GM23338 (cell line): ENCODE results near the gene STEAP3. TPM values are rescaled to one million over a fixed set of nuclear protein-coding genes. Genes with fewer than 3 reads are reported as not detected.

Experiments
- ATAC-seq: fragments of 200-7000 bp; cut with Tn5 transposase; 3 replicates; pipeline ENCODE4 v1.9.1; 2020
- DNase-seq: peaks from one replicate; pipeline ENCODE4 v3.0.0-alpha.2; 2015; ENCODE audit warnings: low spot score
- H2AFZ ChIP-seq: fragments of 200-600 bp; sonication (generic); 2 replicates; pipeline ENCODE4 v1.8.0; 2016; ENCODE audit warnings: antibody characterized with exemption, mild to moderate bottlenecking, moderate library complexity
- H3F3A ChIP-seq: fragments of 200-600 bp; sonication (generic); replicated peaks from 2 replicates; pipeline ENCODE4 v1.8.0; 2017; ENCODE audit warnings: antibody characterized with exemption, mixed run types, low read depth
- H3K27ac ChIP-seq: fragments of 200-600 bp; sonication (generic); 2 replicates; pipeline ENCODE4 v1.6.1; 2016; ENCODE audit warnings: low read depth
- H3K27me3 ChIP-seq: fragments of 200-600 bp; sonication (generic); 2 replicates; pipeline ENCODE4 v1.8.0; 2016; ENCODE audit warnings: mild to moderate bottlenecking, mixed run types, moderate library complexity; ENCODE audit not compliant: insufficient read depth
- H3K36me3 ChIP-seq: fragments of 200-600 bp; sonication (generic); 2 replicates; pipeline ENCODE4 v1.8.0; 2016; ENCODE audit warnings: mild to moderate bottlenecking; ENCODE audit not compliant: insufficient read depth
- H3K4me1 ChIP-seq: fragments of 200-600 bp; sonication (generic); 2 replicates; pipeline ENCODE4 v1.8.0; 2016; ENCODE audit warnings: mild to moderate bottlenecking, moderate library complexity; ENCODE audit not compliant: insufficient read depth
- H3K4me2 ChIP-seq: fragments of 200-600 bp; sonication (generic); 2 replicates; pipeline ENCODE4 v1.7.1; 2017; ENCODE audit warnings: mixed run types
- H3K4me3 ChIP-seq: fragments of 200-600 bp; sonication (generic); 2 replicates; pipeline ENCODE4 v1.6.1; 2016; ENCODE audit warnings: mixed run types
- H3K79me2 ChIP-seq: fragments of 200-600 bp; sonication (generic); replicated peaks from 2 replicates; pipeline ENCODE4 v1.8.0; 2017; ENCODE audit warnings: mild to moderate bottlenecking; ENCODE audit not compliant: insufficient read depth
- H3K9me2 ChIP-seq: fragments of 200-600 bp; sonication (generic); 2 replicates; pipeline ENCODE4 v1.8.0; 2017; ENCODE audit not compliant: insufficient read depth
- H4K20me1 ChIP-seq: fragments of 200-600 bp; sonication (generic); replicated peaks from 2 replicates; pipeline ENCODE4 v1.8.0; 2017; ENCODE audit warnings: mild to moderate bottlenecking; ENCODE audit not compliant: insufficient read depth
- H3K27ac Mint-ChIP-seq: 2 replicates; pipeline ENCODE4 v1.8.0; 2020; ENCODE audit warnings: inconsistent platforms, mild to moderate bottlenecking, moderate library complexity, mixed read lengths
- H3K27me3 Mint-ChIP-seq: 3 replicates; pipeline ENCODE4 v1.8.0; 2022; ENCODE audit warnings: low read depth, mild to moderate bottlenecking, moderate library complexity, mixed read lengths, inconsistent platforms; ENCODE audit not compliant: insufficient read depth, poor library complexity
- H3K36me3 Mint-ChIP-seq: 3 replicates; pipeline ENCODE4 v1.8.0; 2021; ENCODE audit warnings: low read depth, mild to moderate bottlenecking, inconsistent platforms, moderate library complexity, mixed read lengths
- H3K4me1 Mint-ChIP-seq: 3 replicates; pipeline ENCODE4 v1.8.0; 2020; ENCODE audit warnings: mild to moderate bottlenecking, inconsistent platforms, mixed read lengths
- H3K4me3 Mint-ChIP-seq: 3 replicates; pipeline ENCODE4 v1.8.0; 2021; ENCODE audit warnings: moderate library complexity, mild to moderate bottlenecking, inconsistent platforms, mixed read lengths
- H3K9me3 Mint-ChIP-seq: 3 replicates; pipeline ENCODE4 v1.8.0; 2020; ENCODE audit warnings: moderate library complexity, mild to moderate bottlenecking, inconsistent platforms, mixed read lengths
- CREB1 ChIP-seq: fragments of 250-450 bp; sonication (Bioruptor Pico); IDR thresholded peaks from 2 replicates; pipeline ENCODE4 v1.5.0; 2020; ENCODE audit warnings: low read depth, mild to moderate bottlenecking, moderate library complexity
- EZH2 ChIP-seq: fragments of 200-600 bp; sonication (generic); IDR thresholded peaks from one replicate; pipeline ENCODE4 v1.8.0; 2017; ENCODE audit warnings: antibody characterized with exemption, mild to moderate bottlenecking, low read depth; ENCODE audit not compliant: unreplicated experiment
- EZH2phosphoT487 ChIP-seq: fragments of 200-600 bp; sonication (generic); IDR thresholded peaks from one replicate; pipeline ENCODE4 v1.8.1; 2018; ENCODE audit warnings: antibody characterized with exemption; ENCODE audit not compliant: unreplicated experiment
- JUNB ChIP-seq: IDR thresholded peaks from one replicate; pipeline ENCODE4 v1.6.1; 2016; ENCODE audit warnings: antibody characterized with exemption; ENCODE audit not compliant: unreplicated experiment
- NANOG ChIP-seq: IDR thresholded peaks from 2 replicates; pipeline ENCODE4 v1.6.1; 2016; ENCODE audit warnings: antibody characterized with exemption, borderline replicate concordance
- POLR2AphosphoS5 ChIP-seq: IDR thresholded peaks from 2 replicates; pipeline ENCODE4 v1.6.1; 2016; ENCODE audit warnings: antibody characterized with exemption, low read depth
- REST ChIP-seq: IDR thresholded peaks from one replicate; pipeline ENCODE4 v1.6.1; 2018; ENCODE audit warnings: antibody characterized with exemption; ENCODE audit not compliant: unreplicated experiment
- STAT1 ChIP-seq: IDR thresholded peaks from one replicate; pipeline ENCODE4 v1.6.1; 2016; ENCODE audit warnings: antibody characterized with exemption; ENCODE audit not compliant: unreplicated experiment
- ZNF114 ChIP-seq: fragments of 250-450 bp; sonication (Bioruptor Pico); IDR thresholded peaks from 2 replicates; pipeline ENCODE4 v1.5.0; 2020; ENCODE audit warnings: mild to moderate bottlenecking, moderate library complexity
- ZNF331 ChIP-seq: fragments of 250-450 bp; sonication (Bioruptor Pico); IDR thresholded peaks from 2 replicates; pipeline ENCODE4 v1.5.0; 2020; ENCODE audit warnings: low read depth, mild to moderate bottlenecking, moderate library complexity
- polyA plus RNA-seq: library from polyadenylated mRNA; unstranded; fragments of >200 nt; fragmentation: Nextera tagmentation; extraction: Ambion mirVana; gene quantifications from 2 replicates; pipeline ENCODE4 v1.2.1, GENCODE V29; 2016
- total RNA-seq: library from RNA; depleted of rRNA; stranded (reverse); fragments of >200 nt; shearing (Covaris generic); gene quantifications from 2 replicates; pipeline ENCODE4 v1.2.3, GENCODE V29; 2014
- TF ChIP-seq, protein P1 (sequence below), 2 experiments: fragments of 200-600 bp in 1 of 2; sonication (generic) in 1 of 2; conservative IDR thresholded peaks; 2 replicates each; pipeline versions ENCODE4 v1.5.1 to v1.6.1; 2016 to 2017; ENCODE audit warnings: antibody characterized with exemption in 2 of 2, low read depth in 2 of 2, mild to moderate bottlenecking in 2 of 2, moderate library complexity in 1 of 2
- TF ChIP-seq, protein P2 (sequence below): IDR thresholded peaks from 2 replicates; pipeline ENCODE4 v1.6.1; 2016; ENCODE audit warnings: antibody characterized with exemption
- TF ChIP-seq, protein P3 (sequence below): fragments of 250-450 bp; sonication (Bioruptor Pico); IDR thresholded peaks from 2 replicates; pipeline ENCODE4 v1.5.0; 2020; ENCODE audit warnings: mild to moderate bottlenecking, moderate library complexity

Gene STEAP3
- total and polyA plus RNA-seq, 2 experiments from 2014 or later = 8.6 to 27.3 TPM

DNA sequence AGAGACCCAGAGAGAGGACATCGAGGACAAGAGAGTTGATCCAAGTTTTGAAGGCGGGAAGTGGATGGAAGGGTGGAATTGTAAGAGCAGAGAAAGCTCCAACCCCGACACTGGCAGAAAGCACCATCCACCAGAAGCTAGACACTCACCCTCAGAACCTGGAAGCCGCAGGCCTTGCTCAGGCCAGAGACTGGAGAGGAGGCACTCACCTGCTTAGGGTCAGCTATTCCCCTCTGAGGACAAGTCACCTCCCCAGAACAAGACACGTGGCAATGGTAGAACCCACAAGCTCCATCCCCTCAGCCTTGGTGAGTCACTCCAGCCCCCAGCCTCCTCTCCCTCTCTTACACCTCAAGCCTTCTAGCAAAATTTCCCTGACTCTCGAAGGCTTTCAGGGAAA is 64.9 kb downstream of the STEAP3 start:
- Histone ChIP-seq H3F3A (no peaks in the 10 kb centered on the region), H3K4me3 (no peak overlapping the region), H3K36me3 (no peaks in the 10 kb centered on the region), H3K27me3 (no peaks in the 10 kb centered on the region), H3K4me1 (no peaks in the 10 kb centered on the region), H3K9me2 (no peaks in the 10 kb centered on the region), H3K79me2 (no peaks in the 10 kb centered on the region), H4K20me1 (no peaks in the 10 kb centered on the region), H2AFZ (no peak overlapping the region), H3K4me2 (no peak overlapping the region), H3K27ac (no peak overlapping the region)
- peaks cover 7% of the 10 kb centered on the region for H3K27me3 Mint-ChIP-seq
- DNase-seq (no peak), ATAC-seq (no peak)
- TF ChIP-seq REST = no peak
- TF ChIP-seq ZNF114 = no peak
- no peak for TF ChIP-seq EZH2phosphoT487
- TF ChIP-seq JUNB = no peak
- TF ChIP-seq, protein P1, sequence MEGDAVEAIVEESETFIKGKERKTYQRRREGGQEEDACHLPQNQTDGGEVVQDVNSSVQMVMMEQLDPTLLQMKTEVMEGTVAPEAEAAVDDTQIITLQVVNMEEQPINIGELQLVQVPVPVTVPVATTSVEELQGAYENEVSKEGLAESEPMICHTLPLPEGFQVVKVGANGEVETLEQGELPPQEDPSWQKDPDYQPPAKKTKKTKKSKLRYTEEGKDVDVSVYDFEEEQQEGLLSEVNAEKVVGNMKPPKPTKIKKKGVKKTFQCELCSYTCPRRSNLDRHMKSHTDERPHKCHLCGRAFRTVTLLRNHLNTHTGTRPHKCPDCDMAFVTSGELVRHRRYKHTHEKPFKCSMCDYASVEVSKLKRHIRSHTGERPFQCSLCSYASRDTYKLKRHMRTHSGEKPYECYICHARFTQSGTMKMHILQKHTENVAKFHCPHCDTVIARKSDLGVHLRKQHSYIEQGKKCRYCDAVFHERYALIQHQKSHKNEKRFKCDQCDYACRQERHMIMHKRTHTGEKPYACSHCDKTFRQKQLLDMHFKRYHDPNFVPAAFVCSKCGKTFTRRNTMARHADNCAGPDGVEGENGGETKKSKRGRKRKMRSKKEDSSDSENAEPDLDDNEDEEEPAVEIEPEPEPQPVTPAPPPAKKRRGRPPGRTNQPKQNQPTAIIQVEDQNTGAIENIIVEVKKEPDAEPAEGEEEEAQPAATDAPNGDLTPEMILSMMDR (conservative IDR thresholded peaks at IDR 0.05; ENCODE audit: low read depth in 2 of 2) = no peak
- no peak for TF ChIP-seq STAT1
- TF ChIP-seq EZH2 = no peak
- no peak for TF ChIP-seq ZNF331
- TF ChIP-seq NANOG = no peak
- TF ChIP-seq POLR2AphosphoS5 = no peak
- TF ChIP-seq, protein P2, sequence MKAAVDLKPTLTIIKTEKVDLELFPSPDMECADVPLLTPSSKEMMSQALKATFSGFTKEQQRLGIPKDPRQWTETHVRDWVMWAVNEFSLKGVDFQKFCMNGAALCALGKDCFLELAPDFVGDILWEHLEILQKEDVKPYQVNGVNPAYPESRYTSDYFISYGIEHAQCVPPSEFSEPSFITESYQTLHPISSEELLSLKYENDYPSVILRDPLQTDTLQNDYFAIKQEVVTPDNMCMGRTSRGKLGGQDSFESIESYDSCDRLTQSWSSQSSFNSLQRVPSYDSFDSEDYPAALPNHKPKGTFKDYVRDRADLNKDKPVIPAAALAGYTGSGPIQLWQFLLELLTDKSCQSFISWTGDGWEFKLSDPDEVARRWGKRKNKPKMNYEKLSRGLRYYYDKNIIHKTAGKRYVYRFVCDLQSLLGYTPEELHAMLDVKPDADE = no peak
- no peak for TF ChIP-seq CREB1
- TF ChIP-seq, protein P3, sequence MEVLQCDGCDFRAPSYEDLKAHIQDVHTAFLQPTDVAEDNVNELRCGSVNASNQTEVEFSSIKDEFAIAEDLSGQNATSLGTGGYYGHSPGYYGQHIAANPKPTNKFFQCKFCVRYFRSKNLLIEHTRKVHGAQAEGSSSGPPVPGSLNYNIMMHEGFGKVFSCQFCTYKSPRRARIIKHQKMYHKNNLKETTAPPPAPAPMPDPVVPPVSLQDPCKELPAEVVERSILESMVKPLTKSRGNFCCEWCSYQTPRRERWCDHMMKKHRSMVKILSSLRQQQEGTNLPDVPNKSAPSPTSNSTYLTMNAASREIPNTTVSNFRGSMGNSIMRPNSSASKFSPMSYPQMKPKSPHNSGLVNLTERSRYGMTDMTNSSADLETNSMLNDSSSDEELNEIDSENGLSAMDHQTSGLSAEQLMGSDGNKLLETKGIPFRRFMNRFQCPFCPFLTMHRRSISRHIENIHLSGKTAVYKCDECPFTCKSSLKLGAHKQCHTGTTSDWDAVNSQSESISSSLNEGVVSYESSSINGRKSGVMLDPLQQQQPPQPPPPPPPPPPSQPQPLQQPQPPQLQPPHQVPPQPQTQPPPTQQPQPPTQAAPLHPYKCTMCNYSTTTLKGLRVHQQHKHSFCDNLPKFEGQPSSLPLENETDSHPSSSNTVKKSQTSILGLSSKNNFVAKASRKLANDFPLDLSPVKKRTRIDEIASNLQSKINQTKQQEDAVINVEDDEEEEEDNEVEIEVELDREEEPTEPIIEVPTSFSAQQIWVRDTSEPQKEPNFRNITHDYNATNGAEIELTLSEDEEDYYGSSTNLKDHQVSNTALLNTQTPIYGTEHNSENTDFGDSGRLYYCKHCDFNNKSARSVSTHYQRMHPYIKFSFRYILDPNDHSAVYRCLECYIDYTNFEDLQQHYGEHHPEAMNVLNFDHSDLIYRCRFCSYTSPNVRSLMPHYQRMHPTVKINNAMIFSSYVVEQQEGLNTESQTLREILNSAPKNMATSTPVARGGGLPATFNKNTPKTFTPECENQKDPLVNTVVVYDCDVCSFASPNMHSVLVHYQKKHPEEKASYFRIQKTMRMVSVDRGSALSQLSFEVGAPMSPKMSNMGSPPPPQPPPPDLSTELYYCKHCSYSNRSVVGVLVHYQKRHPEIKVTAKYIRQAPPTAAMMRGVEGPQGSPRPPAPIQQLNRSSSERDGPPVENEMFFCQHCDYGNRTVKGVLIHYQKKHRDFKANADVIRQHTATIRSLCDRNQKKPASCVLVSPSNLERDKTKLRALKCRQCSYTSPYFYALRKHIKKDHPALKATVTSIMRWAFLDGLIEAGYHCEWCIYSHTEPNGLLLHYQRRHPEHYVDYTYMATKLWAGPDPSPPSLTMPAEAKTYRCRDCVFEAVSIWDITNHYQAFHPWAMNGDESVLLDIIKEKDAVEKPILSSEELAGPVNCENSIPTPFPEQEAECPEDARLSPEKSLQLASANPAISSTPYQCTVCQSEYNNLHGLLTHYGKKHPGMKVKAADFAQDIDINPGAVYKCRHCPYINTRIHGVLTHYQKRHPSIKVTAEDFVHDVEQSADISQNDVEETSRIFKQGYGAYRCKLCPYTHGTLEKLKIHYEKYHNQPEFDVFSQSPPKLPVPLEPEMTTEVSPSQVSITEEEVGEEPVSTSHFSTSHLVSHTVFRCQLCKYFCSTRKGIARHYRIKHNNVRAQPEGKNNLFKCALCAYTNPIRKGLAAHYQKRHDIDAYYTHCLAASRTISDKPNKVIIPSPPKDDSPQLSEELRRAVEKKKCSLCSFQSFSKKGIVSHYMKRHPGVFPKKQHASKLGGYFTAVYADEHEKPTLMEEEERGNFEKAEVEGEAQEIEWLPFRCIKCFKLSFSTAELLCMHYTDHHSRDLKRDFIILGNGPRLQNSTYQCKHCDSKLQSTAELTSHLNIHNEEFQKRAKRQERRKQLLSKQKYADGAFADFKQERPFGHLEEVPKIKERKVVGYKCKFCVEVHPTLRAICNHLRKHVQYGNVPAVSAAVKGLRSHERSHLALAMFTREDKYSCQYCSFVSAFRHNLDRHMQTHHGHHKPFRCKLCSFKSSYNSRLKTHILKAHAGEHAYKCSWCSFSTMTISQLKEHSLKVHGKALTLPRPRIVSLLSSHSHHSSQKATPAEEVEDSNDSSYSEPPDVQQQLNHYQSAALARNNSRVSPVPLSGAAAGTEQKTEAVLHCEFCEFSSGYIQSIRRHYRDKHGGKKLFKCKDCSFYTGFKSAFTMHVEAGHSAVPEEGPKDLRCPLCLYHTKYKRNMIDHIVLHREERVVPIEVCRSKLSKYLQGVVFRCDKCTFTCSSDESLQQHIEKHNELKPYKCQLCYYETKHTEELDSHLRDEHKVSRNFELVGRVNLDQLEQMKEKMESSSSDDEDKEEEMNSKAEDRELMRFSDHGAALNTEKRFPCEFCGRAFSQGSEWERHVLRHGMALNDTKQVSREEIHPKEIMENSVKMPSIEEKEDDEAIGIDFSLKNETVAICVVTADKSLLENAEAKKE (CRISPR knock-in tag) = no peak
- H3K4me1 Mint-ChIP-seq = no peaks in the 10 kb centered on the region; the same call in 1 of the 3 replicates
- H3K4me3 Mint-ChIP-seq = no peak overlapping the region
- H3K27ac Mint-ChIP-seq = no peak overlapping the region
- no peaks in the 10 kb centered on the region for H3K36me3 Mint-ChIP-seq
- H3K9me3 Mint-ChIP-seq = no peaks in the 10 kb centered on the region
